NT2/D1 (cell line): ENCODE results near the gene MBOAT2.
A peak's percentile ranks its signal among the peaks of the same experiment; 100 is the strongest.

Source experiments
- DNase-seq: peaks from one replicate; pipeline ENCODE4 v3.0.0-alpha.2; 2011; ENCODE audit warnings: low read depth, low spot score
- H3K27me3 ChIP-seq: 2 replicates; pipeline ENCODE4 v1.6.0; 2011; ENCODE audit warnings: mild to moderate bottlenecking; ENCODE audit not compliant: insufficient read length, insufficient read depth
- H3K36me3 ChIP-seq: 2 replicates; pipeline ENCODE4 v1.6.1; 2011; ENCODE audit warnings: mild to moderate bottlenecking, low read length, mixed read lengths; ENCODE audit not compliant: insufficient read depth, insufficient read length
- H3K4me1 ChIP-seq: 2 replicates; pipeline ENCODE4 v1.5.1; 2011; ENCODE audit not compliant: insufficient read depth, insufficient read length
- H3K4me3 ChIP-seq: 2 replicates; pipeline ENCODE4 v1.5.1; 2011; ENCODE audit warnings: low read depth; ENCODE audit not compliant: insufficient read length
- H3K9ac ChIP-seq: 2 replicates; pipeline ENCODE4 v1.6.0; 2011; ENCODE audit warnings: low read depth; ENCODE audit not compliant: insufficient read length
- H3K9me3 ChIP-seq: 2 replicates; pipeline ENCODE4 v1.5.1; 2011; ENCODE audit warnings: mild to moderate bottlenecking, low read length; ENCODE audit not compliant: insufficient read depth
- SUZ12 ChIP-seq: IDR thresholded peaks from 2 replicates; pipeline ENCODE4 v1.6.1; 2011; ENCODE audit not compliant: insufficient read length, insufficient read depth; ENCODE audit errors: extremely low read depth
- YY1 ChIP-seq: IDR thresholded peaks from 2 replicates; pipeline ENCODE4 v1.6.1; 2011; ENCODE audit not compliant: insufficient read length, insufficient read depth
- ZNF274 ChIP-seq: IDR thresholded peaks from 2 replicates; pipeline ENCODE4 v1.6.1; 2011; ENCODE audit warnings: mild to moderate bottlenecking, low read depth, low read length

The MBOAT2 gene

GRCh38 chr2:8855010-8855409 is 148.5 kb downstream of the MBOAT2 start:
- no peaks in the 10 kb centered on the region for H3K9me3 ChIP-seq

GRCh38 chr2:8853426-8853825 is 150.1 kb downstream of the MBOAT2 start:
- Histone ChIP-seq H3K9me3 (no peaks in the 10 kb centered on the region), H3K27me3 (no peaks in the 10 kb centered on the region), H3K4me3 (no peak overlapping the region), H3K4me1 (no peaks in the 10 kb centered on the region), H3K9ac (no peak overlapping the region), H3K36me3 (peaks cover 3% of the 10 kb centered on the region)
- no peak for DNase-seq
- TF ChIP-seq SUZ12 (no peak), YY1 (no peak), ZNF274 (no peak)

More at GRCh38 chr2:8855010-8855409, 148.5 kb downstream of the MBOAT2 start:
- TF ChIP-seq YY1 (no peak), SUZ12 (no peak), ZNF274 (no peak)
- no peak overlapping the region for H3K4me3 ChIP-seq
- DNase-seq, result peak; percentile 63
- peaks cover 3% of the 10 kb centered on the region for H3K36me3 ChIP-seq
- no peak overlapping the region for H3K9ac ChIP-seq
- no peaks in the 10 kb centered on the region for H3K27me3 ChIP-seq
- H3K4me1 ChIP-seq, result no peaks in the 10 kb centered on the region

GRCh38 chr2:8851811-8852560 is 151.5 kb downstream of the MBOAT2 start:
- no peak overlapping the region for H3K9ac ChIP-seq
- DNase-seq, result no peak
- no peak overlapping the region for H3K4me3 ChIP-seq
- no peaks in the 10 kb centered on the region for H3K36me3 ChIP-seq
- H3K9me3 ChIP-seq, result no peaks in the 10 kb centered on the region
- TF ChIP-seq ZNF274 (no peak), YY1 (no peak), SUZ12 (no peak)
- no peaks in the 10 kb centered on the region for H3K4me1 ChIP-seq
- H3K27me3 ChIP-seq, result no peaks in the 10 kb centered on the region

GRCh38 chr2:8850845-8851487 is 152.5 kb downstream of the MBOAT2 start:
- no peaks in the 10 kb centered on the region for H3K27me3 ChIP-seq
- no peaks in the 10 kb centered on the region for H3K9me3 ChIP-seq
- no peaks in the 10 kb centered on the region for H3K36me3 ChIP-seq
- no peak for TF ChIP-seq ZNF274
- no peak overlapping the region for H3K4me3 ChIP-seq
- H3K4me1 ChIP-seq, result no peaks in the 10 kb centered on the region
- DNase-seq, result no peak
- no peak overlapping the region for H3K9ac ChIP-seq

GRCh38 chr2:8849327-8849726 is 154.2 kb downstream of the MBOAT2 start:
- no peaks in the 10 kb centered on the region for H3K27me3 ChIP-seq
- no peaks in the 10 kb centered on the region for H3K4me1 ChIP-seq
- DNase-seq, result no peak
- no peak for TF ChIP-seq SUZ12
- no peak for TF ChIP-seq YY1
- TF ChIP-seq ZNF274, result no peak
- no peak overlapping the region for H3K4me3 ChIP-seq
- H3K9ac ChIP-seq, result no peak overlapping the region
- H3K9me3 ChIP-seq, result no peaks in the 10 kb centered on the region
- H3K36me3 ChIP-seq, result no peaks in the 10 kb centered on the region

- no peak for DNase-seq
- H3K9me3 ChIP-seq, result no peaks in the 10 kb centered on the region
- no peak overlapping the region for H3K9ac ChIP-seq
- no peaks in the 10 kb centered on the region for H3K36me3 ChIP-seq
- TF ChIP-seq YY1, result no peak
- TF ChIP-seq ZNF274, result no peak
- TF ChIP-seq SUZ12, result no peak
- no peaks in the 10 kb centered on the region for H3K27me3 ChIP-seq
- no peaks in the 10 kb centered on the region for H3K4me1 ChIP-seq
- no peak overlapping the region for H3K4me3 ChIP-seq
These were observed 155.0 kb downstream of the MBOAT2 start for GRCh38 chr2:8848328-8849100.

GRCh38 chr2:8847400-8847799 is 156.1 kb downstream of the MBOAT2 start:
- no peak overlapping the region for H3K4me3 ChIP-seq
- H3K4me1 ChIP-seq, result no peaks in the 10 kb centered on the region
- TF ChIP-seq SUZ12, result no peak
- TF ChIP-seq ZNF274, result no peak
- no peak for TF ChIP-seq YY1
- H3K9me3 ChIP-seq, result no peaks in the 10 kb centered on the region
- no peak for DNase-seq
- no peaks in the 10 kb centered on the region for H3K36me3 ChIP-seq
- no peaks in the 10 kb centered on the region for H3K27me3 ChIP-seq
- no peak overlapping the region for H3K9ac ChIP-seq
